Calu3 (cell line): ENCODE results near the gene PRKAA1. TPM values are rescaled to one million over a fixed set of nuclear protein-coding genes. Genes with fewer than 3 reads are reported as not detected.
"Not testable (repeated sequence)": the region's sequence is repeated elsewhere in the genome, so short reads cannot be mapped to it uniquely, and the experiment has no call there.

Experiments
- BruUV-seq: library from RNA; stranded (reverse); fragments of 400-500 nt; replicated peaks from 2 replicates; lab custom pipeline; 2021; lab: Mats Ljungman, UMichigan
- CTCF ChIA-PET: fragments of 300-600 bp; sonication (Branson Sonifier 250); formaldehyde crosslinking; loops from one replicate; lab custom pipeline; 2022; ENCODE audit warnings: antibody characterized with exemption; lab: Charles Lee
- DNase-seq: peaks from one replicate; pipeline ENCODE4 v3.0.0; 2022
- H3K27ac Mint-ChIP-seq: one replicate; pipeline ENCODE4 v1.8.0; 2022; ENCODE audit warnings: mixed read lengths; ENCODE audit not compliant: unreplicated experiment
- H3K27me3 Mint-ChIP-seq: one replicate; pipeline ENCODE4 v1.8.0; 2022; ENCODE audit warnings: mixed read lengths; ENCODE audit not compliant: unreplicated experiment
- H3K36me3 Mint-ChIP-seq: one replicate; pipeline ENCODE4 v1.8.0; 2022; ENCODE audit warnings: mild to moderate bottlenecking, moderate library complexity, mixed read lengths; ENCODE audit not compliant: insufficient read depth, unreplicated experiment
- H3K4me1 Mint-ChIP-seq: one replicate; pipeline ENCODE4 v1.8.0; 2022; ENCODE audit warnings: mild to moderate bottlenecking, low read depth, mixed read lengths; ENCODE audit not compliant: unreplicated experiment
- H3K4me3 Mint-ChIP-seq: one replicate; pipeline ENCODE4 v1.8.0; 2022; ENCODE audit warnings: mild to moderate bottlenecking, low read depth, moderate library complexity, mixed read lengths; ENCODE audit not compliant: unreplicated experiment
- H3K9me3 Mint-ChIP-seq: one replicate; pipeline ENCODE4 v1.8.0; 2022; ENCODE audit warnings: low read depth, mixed read lengths; ENCODE audit not compliant: unreplicated experiment
- CTCF ChIP-seq: fragments of 200-600 bp; IDR thresholded peaks from one replicate; pipeline ENCODE4 v1.8.0; 2022; ENCODE audit warnings: antibody characterized with exemption; ENCODE audit not compliant: unreplicated experiment
- intact Hi-C: fragments of 100-400 bp; cut with micrococcal nuclease; formaldehyde crosslinking; loops from one replicate; pipeline ENCODE4 v1.10.0; 2022; ENCODE audit not compliant: unreplicated experiment
- total RNA-seq: library from RNA; stranded (reverse); gene quantifications from 2 replicates; pipeline ENCODE4 v1.2.3, GENCODE V29; 2022

Gene PRKAA1
- total RNA-seq, 1 experiment from 2014 or later, result 118 TPM

DNA sequence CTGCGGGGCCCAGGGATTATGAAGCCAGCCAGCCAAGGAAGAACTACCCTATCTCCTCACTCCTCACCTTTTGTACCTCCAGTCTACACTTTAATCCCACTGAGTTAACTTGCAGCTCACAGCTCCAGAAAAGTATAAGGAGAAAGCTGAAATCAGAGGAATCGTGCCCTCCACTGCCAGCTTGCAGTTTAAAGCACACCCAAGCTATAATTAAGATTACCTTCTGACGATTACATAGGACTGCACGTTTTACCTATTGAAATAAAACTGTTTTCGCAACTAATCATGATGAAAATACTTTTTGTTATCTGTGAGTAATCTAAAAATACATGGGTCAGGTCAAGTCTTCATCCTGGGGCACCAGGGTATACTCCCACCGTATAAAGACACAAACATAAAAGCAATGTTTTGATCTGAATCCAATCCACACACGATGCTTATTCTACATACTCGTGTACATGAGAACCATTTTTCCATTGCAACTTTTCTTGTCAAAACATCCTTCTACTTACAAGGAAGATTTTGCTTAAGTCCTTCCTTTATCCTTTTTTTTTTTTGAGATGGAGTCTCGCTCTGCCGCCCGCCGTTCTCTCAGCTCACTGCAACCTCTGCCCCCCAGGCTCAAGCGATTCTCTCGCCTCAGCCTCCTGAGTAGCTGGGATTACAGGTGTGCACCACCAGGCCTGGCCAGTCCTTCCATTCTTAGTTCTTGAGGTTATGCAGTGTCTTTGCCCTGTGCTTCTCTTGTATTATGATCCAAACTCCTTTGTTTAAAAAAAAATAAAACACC is 29.2 kb upstream of the PRKAA1 start:
- Mint-ChIP-seq H3K27ac (no peak overlapping the region), H3K36me3 (peaks cover 69% of the 10 kb centered on the region), H3K27me3 (no peaks in the 10 kb centered on the region), H3K9me3 (no peaks in the 10 kb centered on the region), H3K4me3 (no peak overlapping the region), H3K4me1 (peaks cover 34% of the 10 kb centered on the region)
- no peak for DNase-seq
- intact Hi-C loops, result no loop called here
- no peak for TF ChIP-seq CTCF
- BruUV-seq, result no TSS peak
- CTCF ChIA-PET, result interaction anchor here (0.7 kb wide), 1 partner anchor 19 kb away, joined by 3 read pairs; no protein-coding TSS in a partner anchor

DNA sequence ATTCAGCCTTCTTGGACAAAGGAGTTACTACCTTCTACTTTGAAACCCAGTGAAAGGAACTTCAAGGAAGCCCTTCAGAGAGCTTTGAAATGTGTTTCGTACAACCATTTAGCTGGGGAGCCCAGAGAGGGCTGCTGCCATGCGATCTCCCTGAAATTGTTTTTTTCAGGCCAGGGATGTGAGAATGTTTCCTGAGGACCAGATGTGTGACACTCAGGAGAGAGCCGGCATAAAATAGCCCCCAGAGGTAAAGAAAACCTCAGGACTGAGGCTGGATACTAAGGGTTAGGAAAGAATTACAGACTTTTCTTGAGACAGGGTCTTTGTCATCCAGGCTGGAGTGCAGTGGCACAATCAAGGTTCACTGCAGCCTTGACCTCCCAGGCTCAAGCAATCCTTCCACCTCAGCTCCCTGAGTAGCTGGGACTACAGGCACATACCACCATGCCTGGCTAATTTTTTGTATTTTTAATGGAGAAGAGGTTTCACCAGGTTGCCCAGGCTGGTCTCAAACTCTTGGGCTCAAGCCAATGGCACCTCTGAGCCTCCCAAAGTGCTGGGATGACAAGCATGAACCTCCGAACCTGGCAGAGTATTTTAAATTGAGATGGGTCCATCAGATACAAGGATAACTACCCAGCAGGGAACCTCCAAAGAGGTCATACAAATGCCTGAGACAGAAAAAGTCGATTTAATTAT is 28.5 kb upstream of the PRKAA1 start:
- H3K9me3 Mint-ChIP-seq, result no peaks in the 10 kb centered on the region
- no peak overlapping the region for H3K27ac Mint-ChIP-seq
- H3K27me3 Mint-ChIP-seq, result no peaks in the 10 kb centered on the region
- CTCF ChIA-PET, result no interaction called here
- H3K36me3 Mint-ChIP-seq, result peaks cover 62% of the 10 kb centered on the region
- intact Hi-C loops, result no loop called here
- peaks cover 27% of the 10 kb centered on the region for H3K4me1 Mint-ChIP-seq
- no TSS peak for BruUV-seq
- no peak overlapping the region for H3K4me3 Mint-ChIP-seq
- no peak for DNase-seq
- no peak for TF ChIP-seq CTCF

GRCh38 chr5:40825461-40826043 is 27.4 kb upstream of the PRKAA1 start:
- CTCF ChIA-PET, H3K27me3 Mint-ChIP-seq, DNase-seq, BruUV-seq, H3K27ac Mint-ChIP-seq, H3K9me3 Mint-ChIP-seq, intact Hi-C loops, H3K4me3 Mint-ChIP-seq: not testable (repeated sequence)
- Mint-ChIP-seq H3K36me3 (peaks cover 51% of the 10 kb centered on the region), H3K4me1 (peaks cover 25% of the 10 kb centered on the region)

DNA sequence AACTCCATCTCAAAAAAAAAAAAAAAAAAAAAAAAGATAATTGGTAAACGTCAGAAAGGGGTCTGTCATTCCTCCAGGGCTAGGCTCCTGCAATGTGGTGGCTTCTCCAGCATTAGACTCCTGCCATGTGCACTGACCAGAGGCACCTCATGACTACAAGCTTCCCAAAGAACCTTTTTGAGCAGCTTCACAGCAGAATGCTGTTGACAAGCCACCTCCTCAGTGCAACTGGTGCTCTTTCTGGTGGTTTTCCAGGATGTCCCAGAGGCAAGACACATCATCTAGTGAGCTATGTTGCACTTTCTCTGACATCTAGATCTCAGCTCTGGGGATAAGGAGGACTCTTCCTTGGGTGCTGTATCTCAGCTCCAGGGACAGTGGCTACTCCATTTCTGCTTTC is 25.3 kb upstream of the PRKAA1 start:
- Mint-ChIP-seq H3K4me1 (peaks cover 11% of the 10 kb centered on the region), H3K36me3 (peaks cover 30% of the 10 kb centered on the region), H3K27ac (no peak overlapping the region), H3K4me3 (no peak overlapping the region), H3K27me3 (no peaks in the 10 kb centered on the region), H3K9me3 (no peaks in the 10 kb centered on the region)
- CTCF ChIA-PET, result interaction anchor here (0.6 to 0.7 kb wide), 2 partner anchors 40 to 388 kb away, joined by 3 to 4 read pairs; no protein-coding TSS in a partner anchor
- BruUV-seq, result no TSS peak
- no peak for TF ChIP-seq CTCF
- intact Hi-C loops, result no loop called here
- no peak for DNase-seq
